ENCODE data around the gene ALOX12. TPM values are rescaled to one million over a fixed set of nuclear protein-coding genes. Genes with fewer than 3 reads are reported as not detected.
"Not testable (repeated sequence)": the region's sequence is repeated elsewhere in the genome, so short reads cannot be mapped to it uniquely, and the experiment has no call there.

ALOX12 gene
- polyA plus RNA-seq, 2 donors: 54.4 to 66.5 TPM

GRCh38 chr17:6979440-6979839 lies 16.4 kb upstream of the ALOX12 start:
- H3K27ac ChIP-seq (ENCODE audit: low read depth in 2 of 2, low read length in 1 of 2); H3K36me3 ChIP-seq (ENCODE audit: control insufficient read depth in 2 of 2, insufficient read depth in 2 of 2, low read length in 1 of 2); H3K9me3 ChIP-seq (ENCODE audit: control insufficient read depth in 2 of 2, insufficient read depth in 1 of 2, low read depth in 1 of 2, low read length in 1 of 2); H3K4me1 ChIP-seq (ENCODE audit: control insufficient read depth in 2 of 2, insufficient read depth in 2 of 2, low read length in 1 of 2); H3K4me3 ChIP-seq (ENCODE audit: low read depth in 1 of 2, low read length in 2 of 2); H3K27me3 ChIP-seq (ENCODE audit: control insufficient read depth in 1 of 2, insufficient read depth in 2 of 2, low read length in 2 of 2): not testable (repeated sequence)
- WGBS, 2 donors: 90% methylated on average over 5 of the region's 5 CpGs

DNA sequence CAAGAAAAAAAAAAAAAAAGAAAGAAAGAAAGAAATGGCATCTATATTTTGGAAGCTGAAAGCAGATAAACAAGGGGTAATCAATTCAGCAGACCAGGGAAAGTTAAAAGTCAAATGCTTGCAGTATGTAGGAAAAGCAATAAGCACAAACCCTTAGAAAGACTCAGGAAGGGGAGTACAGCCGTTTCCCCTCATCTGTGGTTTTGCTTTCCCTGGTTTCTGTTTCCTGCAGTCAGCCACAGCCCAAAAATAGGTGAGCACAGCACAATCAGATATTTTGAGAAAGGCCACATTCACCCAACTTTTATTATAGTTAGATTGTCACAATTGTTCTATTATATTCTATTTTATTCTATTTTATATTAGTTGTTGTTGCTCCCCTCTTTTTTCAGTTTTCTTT lies 14.4 kb upstream of the ALOX12 start:
- no peak overlapping the region for H3K27ac ChIP-seq (ENCODE audit: low read depth in 2 of 2, low read length in 1 of 2)
- peaks cover 0 to 2% of the 10 kb centered on the region in 2 donors for H3K4me1 ChIP-seq (ENCODE audit: control insufficient read depth in 2 of 2, insufficient read depth in 2 of 2, low read length in 1 of 2)
- H3K4me3 ChIP-seq (ENCODE audit: low read depth in 1 of 2, low read length in 2 of 2): no peak overlapping the region
- no peaks in the 10 kb centered on the region for H3K9me3 ChIP-seq (ENCODE audit: control insufficient read depth in 2 of 2, insufficient read depth in 1 of 2, low read depth in 1 of 2, low read length in 1 of 2)
- H3K36me3 ChIP-seq (ENCODE audit: control insufficient read depth in 2 of 2, insufficient read depth in 2 of 2, low read length in 1 of 2): no peaks in the 10 kb centered on the region
- 53 to 63% methylated on average over 1 of the region's 1 CpG for WGBS, 2 donors
- H3K27me3 ChIP-seq (ENCODE audit: control insufficient read depth in 1 of 2, insufficient read depth in 2 of 2, low read length in 2 of 2): no peaks in the 10 kb centered on the region

DNA sequence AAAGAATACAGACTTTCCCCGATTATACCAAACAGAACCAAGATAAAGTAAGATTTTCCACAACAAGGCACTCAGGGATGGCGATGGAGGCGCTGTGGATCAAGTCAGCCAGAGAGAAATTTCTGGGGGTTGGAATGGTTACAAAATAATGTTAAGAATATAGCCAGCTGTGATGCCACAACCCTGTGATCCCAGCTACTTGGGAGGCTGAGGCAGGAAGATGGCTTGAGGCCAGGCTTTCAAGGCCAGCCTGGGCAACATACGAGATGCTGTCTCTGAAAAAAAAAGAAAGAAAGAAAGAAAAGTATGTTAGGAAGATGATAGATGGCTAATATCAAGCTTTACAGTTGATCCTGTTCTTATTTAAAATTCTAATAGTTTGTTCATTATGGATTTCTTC lies 10.6 kb upstream of the ALOX12 start:
- 69 to 73% methylated on average over 4 of the region's 4 CpGs for whole genome bisulfite sequencing, 2 donors
- no peak overlapping the region for H3K4me3 ChIP-seq (ENCODE audit: low read depth in 1 of 2, low read length in 2 of 2)
- no peaks in the 10 kb centered on the region for H3K27me3 ChIP-seq (ENCODE audit: control insufficient read depth in 1 of 2, insufficient read depth in 2 of 2, low read length in 2 of 2)
- H3K27ac ChIP-seq (ENCODE audit: low read depth in 2 of 2, low read length in 1 of 2): no peak overlapping the region
- H3K4me1 ChIP-seq (ENCODE audit: control insufficient read depth in 2 of 2, insufficient read depth in 2 of 2, low read length in 1 of 2): no peaks in the 10 kb centered on the region
- no peaks in the 10 kb centered on the region for H3K36me3 ChIP-seq (ENCODE audit: control insufficient read depth in 2 of 2, insufficient read depth in 2 of 2, low read length in 1 of 2)
- H3K9me3 ChIP-seq (ENCODE audit: control insufficient read depth in 2 of 2, insufficient read depth in 1 of 2, low read depth in 1 of 2, low read length in 1 of 2): no peaks in the 10 kb centered on the region

DNA sequence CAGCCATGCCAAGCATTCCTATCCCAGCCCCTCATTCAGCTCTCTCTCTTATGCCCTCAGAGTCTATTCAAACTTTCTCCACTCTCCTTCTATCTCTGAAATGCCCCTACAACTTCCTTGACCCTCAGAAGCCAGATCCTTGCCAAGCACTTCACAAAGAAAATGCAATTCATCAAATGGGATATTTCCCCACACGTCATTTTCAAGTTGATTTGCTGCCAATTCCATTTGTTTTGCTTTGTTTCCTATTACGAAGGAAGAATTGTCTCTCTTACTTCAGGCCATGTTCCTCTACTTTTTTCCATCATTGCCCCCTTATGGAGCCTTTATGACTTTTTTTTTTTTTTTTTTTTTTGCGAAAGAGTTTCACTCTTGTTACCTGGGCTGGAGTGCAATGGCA lies 9.2 kb upstream of the ALOX12 start:
- Histone ChIP-seq H3K36me3 (ENCODE audit: control insufficient read depth in 2 of 2, insufficient read depth in 2 of 2, low read length in 1 of 2) (no peaks in the 10 kb centered on the region), H3K27ac (ENCODE audit: low read depth in 2 of 2, low read length in 1 of 2) (no peak overlapping the region), H3K4me1 (ENCODE audit: control insufficient read depth in 2 of 2, insufficient read depth in 2 of 2, low read length in 1 of 2) (no peaks in the 10 kb centered on the region), H3K27me3 (ENCODE audit: control insufficient read depth in 1 of 2, insufficient read depth in 2 of 2, low read length in 2 of 2) (no peaks in the 10 kb centered on the region), H3K4me3 (ENCODE audit: low read depth in 1 of 2, low read length in 2 of 2) (no peak overlapping the region), H3K9me3 (ENCODE audit: control insufficient read depth in 2 of 2, insufficient read depth in 1 of 2, low read depth in 1 of 2, low read length in 1 of 2) (no peaks in the 10 kb centered on the region)
- WGBS, 2 donors: 47 to 63% methylated on average over 3 of the region's 3 CpGs

DNA sequence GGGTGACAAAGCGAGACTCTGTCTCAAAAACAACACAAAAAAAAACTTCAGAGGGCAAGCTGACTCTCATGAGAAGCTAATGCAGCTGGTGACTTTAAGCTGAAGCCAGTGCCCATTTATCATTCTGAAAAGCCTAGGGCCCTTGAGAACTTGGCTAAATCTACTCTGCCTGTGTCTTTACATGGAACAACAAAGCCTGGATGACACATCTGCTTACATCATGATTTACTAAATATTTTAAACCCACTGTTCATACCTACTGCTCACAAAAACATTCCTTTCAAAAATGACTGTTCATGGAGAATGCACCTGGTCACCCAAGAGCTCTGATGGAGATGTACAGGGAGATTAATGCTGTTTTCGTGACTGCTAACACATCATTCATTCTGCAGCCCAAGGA lies 6.1 kb upstream of the ALOX12 start:
- Histone ChIP-seq H3K4me1 (ENCODE audit: control insufficient read depth in 2 of 2, insufficient read depth in 2 of 2, low read length in 1 of 2) (no peaks in the 10 kb centered on the region), H3K9me3 (ENCODE audit: control insufficient read depth in 2 of 2, insufficient read depth in 1 of 2, low read depth in 1 of 2, low read length in 1 of 2) (no peaks in the 10 kb centered on the region), H3K27ac (ENCODE audit: low read depth in 2 of 2, low read length in 1 of 2) (peak overlapping the region in 1 of 2 donors; percentile 13), H3K27me3 (ENCODE audit: control insufficient read depth in 1 of 2, insufficient read depth in 2 of 2, low read length in 2 of 2) (no peaks in the 10 kb centered on the region), H3K36me3 (ENCODE audit: control insufficient read depth in 2 of 2, insufficient read depth in 2 of 2, low read length in 1 of 2) (no peaks in the 10 kb centered on the region), H3K4me3 (ENCODE audit: low read depth in 1 of 2, low read length in 2 of 2) (no peak overlapping the region)
- 80 to 82% methylated on average over 2 of the region's 2 CpGs for WGBS, 2 donors

DNA sequence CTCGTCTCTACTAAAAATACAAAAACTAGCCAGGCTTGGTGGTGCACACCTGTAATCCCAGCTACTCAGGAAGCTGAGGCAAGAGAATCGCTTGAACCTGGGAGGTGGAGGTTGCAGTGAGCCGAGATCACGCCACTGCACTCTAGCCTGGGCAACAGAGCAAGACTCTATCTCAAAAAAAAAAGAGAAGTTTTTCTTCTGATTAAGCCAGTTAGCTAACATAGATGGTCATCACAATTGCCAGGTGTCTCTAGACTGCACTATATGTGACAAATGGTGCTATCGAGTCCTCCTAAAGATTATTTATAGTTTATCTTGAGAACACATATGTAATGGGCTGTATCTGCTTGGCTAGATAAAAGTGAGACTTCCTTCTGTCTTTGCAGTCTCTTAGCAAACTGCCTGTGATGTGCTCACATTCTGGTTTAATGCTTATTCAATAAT lies 2.2 kb upstream of the ALOX12 start:
- H3K4me3 ChIP-seq (ENCODE audit: low read depth in 1 of 2, low read length in 2 of 2); H3K27me3 ChIP-seq (ENCODE audit: control insufficient read depth in 1 of 2, insufficient read depth in 2 of 2, low read length in 2 of 2); H3K4me1 ChIP-seq (ENCODE audit: control insufficient read depth in 2 of 2, insufficient read depth in 2 of 2, low read length in 1 of 2); H3K9me3 ChIP-seq (ENCODE audit: control insufficient read depth in 2 of 2, insufficient read depth in 1 of 2, low read depth in 1 of 2, low read length in 1 of 2); H3K27ac ChIP-seq (ENCODE audit: low read depth in 2 of 2, low read length in 1 of 2): not testable (repeated sequence)
- H3K36me3 ChIP-seq (ENCODE audit: control insufficient read depth in 2 of 2, insufficient read depth in 2 of 2, low read length in 1 of 2): peaks cover 0 to 10% of the 10 kb centered on the region in 2 donors
- WGBS, 2 donors: 80 to 82% methylated on average over 5 of the region's 5 CpGs

- Histone ChIP-seq H3K27ac (ENCODE audit: low read depth in 2 of 2, low read length in 1 of 2) (no peak overlapping the region), H3K4me1 (ENCODE audit: control insufficient read depth in 2 of 2, insufficient read depth in 2 of 2, low read length in 1 of 2) (peaks cover 0 to 7% of the 10 kb centered on the region in 2 donors), H3K27me3 (ENCODE audit: control insufficient read depth in 1 of 2, insufficient read depth in 2 of 2, low read length in 2 of 2) (no peaks in the 10 kb centered on the region), H3K36me3 (ENCODE audit: control insufficient read depth in 2 of 2, insufficient read depth in 2 of 2, low read length in 1 of 2) (peaks cover 0 to 16% of the 10 kb centered on the region in 2 donors), H3K4me3 (ENCODE audit: low read depth in 1 of 2, low read length in 2 of 2) (no peak overlapping the region), H3K9me3 (ENCODE audit: control insufficient read depth in 2 of 2, insufficient read depth in 1 of 2, low read depth in 1 of 2, low read length in 1 of 2) (peaks cover 0 to 4% of the 10 kb centered on the region in 2 donors)
- 91 to 92% methylated on average over 10 of the region's 10 CpGs for WGBS, 2 donors
Observed at GRCh38 chr17:6994118-6994598, 1.7 kb upstream of the ALOX12 start.

- Histone ChIP-seq H3K4me3 (ENCODE audit: low read depth in 1 of 2, low read length in 2 of 2) (peak overlapping the region; percentile 60 to 71), H3K9me3 (ENCODE audit: control insufficient read depth in 2 of 2, insufficient read depth in 1 of 2, low read depth in 1 of 2, low read length in 1 of 2) (peaks cover 0 to 4% of the 10 kb centered on the region in 2 donors), H3K36me3 (ENCODE audit: control insufficient read depth in 2 of 2, insufficient read depth in 2 of 2, low read length in 1 of 2) (peaks cover 0 to 21% of the 10 kb centered on the region in 2 donors), H3K27ac (ENCODE audit: low read depth in 2 of 2, low read length in 1 of 2) (peak overlapping the region in 1 of 2 donors; percentile 78), H3K4me1 (ENCODE audit: control insufficient read depth in 2 of 2, insufficient read depth in 2 of 2, low read length in 1 of 2) (peaks cover 0 to 7% of the 10 kb centered on the region in 2 donors), H3K27me3 (ENCODE audit: control insufficient read depth in 1 of 2, insufficient read depth in 2 of 2, low read length in 2 of 2) (no peaks in the 10 kb centered on the region)
- 81 to 84% methylated on average over 9 of the region's 9 CpGs for WGBS, 2 donors
Observed at GRCh38 chr17:6994666-6995256, 1.1 kb upstream of the ALOX12 start.

GRCh38 chr17:6996256-6997011 lies 585 bp downstream of the ALOX12 start:
- peaks cover 3 to 27% of the 10 kb centered on the region in 2 donors for H3K36me3 ChIP-seq (ENCODE audit: control insufficient read depth in 2 of 2, insufficient read depth in 2 of 2, low read length in 1 of 2)
- peak overlapping the region; percentile 60 to 71 for H3K4me3 ChIP-seq (ENCODE audit: low read depth in 1 of 2, low read length in 2 of 2)
- peaks cover 0 to 9% of the 10 kb centered on the region in 2 donors for H3K4me1 ChIP-seq (ENCODE audit: control insufficient read depth in 2 of 2, insufficient read depth in 2 of 2, low read length in 1 of 2)
- no peaks in the 10 kb centered on the region for H3K27me3 ChIP-seq (ENCODE audit: control insufficient read depth in 1 of 2, insufficient read depth in 2 of 2, low read length in 2 of 2)
- H3K27ac ChIP-seq (ENCODE audit: low read depth in 2 of 2, low read length in 1 of 2): peak overlapping the region in 1 of 2 donors; percentile 41
- peaks cover 0 to 4% of the 10 kb centered on the region in 2 donors for H3K9me3 ChIP-seq (ENCODE audit: control insufficient read depth in 2 of 2, insufficient read depth in 1 of 2, low read depth in 1 of 2, low read length in 1 of 2)
- 59 to 68% methylated on average over 50 to 58 of the region's 58 CpGs for WGBS, 2 donors
